ENCODE results near the gene SMC3. TPM values are rescaled to one million over a fixed set of nuclear protein-coding genes. Genes with fewer than 3 reads are reported as not detected.

The SMC3 gene
- total and polyA plus RNA-seq, 2 experiments from 2014 or later: 72.3 to 320 TPM

GRCh38 chr10:110636572-110636931 is 69.1 kb downstream of the SMC3 start:
- H3K36me3 ChIP-seq (ENCODE audit: insufficient read depth): no peaks in the 10 kb centered on the region
- no peak overlapping the region for H2AFZ ChIP-seq
- no peak overlapping the region for H3K27ac Mint-ChIP-seq
- H3K9me2 ChIP-seq (ENCODE audit: insufficient read depth): no peaks in the 10 kb centered on the region
- no peak for TF ChIP-seq ETS1 (IDR thresholded peaks at IDR 0.05)
- TF ChIP-seq JUNB (IDR thresholded peaks at IDR 0.05; ENCODE audit: unreplicated experiment): no peak
- no peak for TF ChIP-seq ZNF462 (CRISPR knock-in tag; IDR thresholded peaks at IDR 0.05)
- no peak for TF ChIP-seq ZNF114 (CRISPR knock-in tag; IDR thresholded peaks at IDR 0.05)
- no peak for TF ChIP-seq EZH2 (IDR thresholded peaks at IDR 0.05; ENCODE audit: low read depth, unreplicated experiment)
- TF ChIP-seq CTCF (conservative IDR thresholded peaks at IDR 0.05; ENCODE audit: low read depth in 2 of 2): no peak
- TF ChIP-seq REST (IDR thresholded peaks at IDR 0.05; ENCODE audit: unreplicated experiment): no peak
- TF ChIP-seq NANOG (IDR thresholded peaks at IDR 0.05; ENCODE audit: borderline replicate concordance): no peak
- no peak for TF ChIP-seq POLR2AphosphoS5 (IDR thresholded peaks at IDR 0.05; ENCODE audit: low read depth)
- TF ChIP-seq STAT1 (IDR thresholded peaks at IDR 0.05; ENCODE audit: unreplicated experiment): no peak
- H3F3A ChIP-seq (replicated peaks; ENCODE audit: low read depth): 0 out of 2 replicates have a peak, but pooled peaks cover 8% of the 10 kb centered on the region
- H3K27me3 Mint-ChIP-seq (ENCODE audit: insufficient read depth, low read depth, poor library complexity): peaks cover 11% of the 10 kb centered on the region
- no peak overlapping the region for H3K4me2 ChIP-seq
- H3K4me3 ChIP-seq: no peak overlapping the region
- no peaks in the 10 kb centered on the region for H3K79me2 ChIP-seq (replicated peaks; ENCODE audit: insufficient read depth)
- ATAC-seq: no peak
- no peak overlapping the region for H3K27ac ChIP-seq (ENCODE audit: low read depth)
- DNase-seq (ENCODE audit: low spot score): no peak
- H4K20me1 ChIP-seq (replicated peaks; ENCODE audit: insufficient read depth): no peaks in the 10 kb centered on the region
- H3K4me1 ChIP-seq (ENCODE audit: insufficient read depth): peaks cover 23% of the 10 kb centered on the region
- no peaks in the 10 kb centered on the region for H3K36me3 Mint-ChIP-seq (ENCODE audit: low read depth)
- H3K4me3 Mint-ChIP-seq: no peak overlapping the region
- peaks cover 2% of the 10 kb centered on the region for H3K27me3 ChIP-seq (ENCODE audit: insufficient read depth)
- peaks cover 27% of the 10 kb centered on the region for H3K4me1 Mint-ChIP-seq
- H3K9me3 Mint-ChIP-seq: no peaks in the 10 kb centered on the region

Measured in GM23338 (cell line).